Myocyte (in vitro differentiated cells): ENCODE results near the gene ECM2. TPM values are rescaled to one million over a fixed set of nuclear protein-coding genes. Genes with fewer than 3 reads are reported as not detected.

Experiments
- DNase-seq: peaks from one replicate; pipeline ENCODE4 v3.0.0-alpha.2; 2012; ENCODE audit warnings: low read depth
- total RNA-seq: library from RNA; depleted of rRNA; stranded (reverse); fragments of >200 nt; gene quantifications from 2 replicates; pipeline ENCODE4 v1.2.3, GENCODE V29; 2014

Gene ECM2
- total RNA-seq, 1 donor from 2014 or later = 11.2 TPM

DNA sequence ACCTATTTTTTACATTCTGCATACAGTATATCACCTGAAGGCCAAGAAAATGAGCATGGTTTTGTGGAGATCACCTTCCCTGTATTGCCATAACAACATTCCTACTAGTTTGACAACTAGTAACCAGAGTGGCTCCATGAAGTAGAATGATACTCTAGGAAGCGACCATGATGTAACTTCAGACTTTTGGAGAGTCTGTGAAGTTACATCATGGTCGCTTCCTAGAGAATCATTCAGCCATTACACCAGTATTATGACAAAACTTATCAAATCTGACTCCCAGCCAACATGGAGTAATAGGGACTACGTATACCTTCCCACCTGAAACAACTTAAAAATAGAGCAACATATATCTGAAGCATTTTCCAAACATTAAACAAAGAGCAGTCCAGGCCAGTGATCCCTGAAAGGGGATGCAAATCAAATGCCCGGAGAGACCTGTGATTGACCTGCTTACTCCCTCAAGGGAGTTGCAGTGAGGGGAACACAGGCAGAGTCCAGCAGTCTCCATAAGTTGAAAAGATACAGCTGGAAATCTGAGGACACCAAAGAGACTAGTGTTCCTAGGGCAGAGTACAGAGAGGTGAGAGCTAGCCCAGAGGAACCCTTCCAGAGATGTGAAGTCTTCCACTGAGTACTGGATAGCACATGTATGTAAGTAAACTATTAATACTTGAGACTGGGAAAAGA, 7.8 kb downstream of the ECM2 start:
- DNase-seq = no peak

DNA sequence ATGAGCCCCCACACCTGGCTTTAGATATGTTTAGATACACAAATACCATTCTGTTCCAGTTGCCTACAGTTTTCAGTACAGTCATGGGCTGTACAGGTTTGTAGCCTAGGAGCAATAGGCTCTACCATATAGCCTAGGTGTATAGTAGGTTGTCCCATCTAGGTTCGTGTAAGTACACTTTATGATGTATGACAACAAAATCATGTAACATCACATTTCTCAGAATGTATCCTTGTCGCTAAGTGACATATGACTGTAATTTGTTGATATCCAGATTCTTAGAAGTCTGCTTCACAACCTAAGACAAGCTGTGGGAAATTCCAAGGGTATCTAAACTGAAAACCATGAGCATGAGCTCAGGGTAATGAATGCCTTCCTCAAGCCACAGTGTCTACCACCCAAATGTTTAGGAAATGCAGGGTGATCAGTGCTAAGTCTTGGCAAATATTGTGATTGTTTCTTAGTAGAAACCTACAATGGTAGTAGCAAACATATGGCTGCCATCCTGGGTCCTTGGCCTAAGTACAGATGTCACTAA, 8.4 kb downstream of the ECM2 start:
- no peak for DNase-seq

DNA sequence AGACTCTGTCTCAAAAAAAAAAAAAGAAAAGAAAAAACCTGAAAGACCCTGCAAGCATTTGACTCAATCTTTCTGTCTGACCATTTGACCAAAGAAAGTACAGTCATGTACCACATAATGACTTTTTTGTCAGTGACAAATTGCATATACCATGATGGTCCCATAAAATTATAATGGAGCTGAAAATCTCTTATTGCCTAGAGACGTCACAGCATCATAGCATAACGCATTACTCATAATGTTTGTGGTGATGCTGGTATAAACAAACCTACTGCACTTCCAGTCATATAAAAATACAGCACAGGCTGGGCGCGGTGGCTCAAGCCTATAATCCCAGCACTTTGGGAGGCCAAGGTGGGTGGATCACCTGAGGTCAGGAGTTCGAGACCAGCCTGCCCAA, 10.5 kb downstream of the ECM2 start:
- no peak for DNase-seq

GRCh38 chr9:92524881-92525280, 10.9 kb downstream of the ECM2 start:
- no peak for DNase-seq

- no peak for DNase-seq
Observed at GRCh38 chr9:92522983-92523970, 12.5 kb downstream of the ECM2 start.

DNA sequence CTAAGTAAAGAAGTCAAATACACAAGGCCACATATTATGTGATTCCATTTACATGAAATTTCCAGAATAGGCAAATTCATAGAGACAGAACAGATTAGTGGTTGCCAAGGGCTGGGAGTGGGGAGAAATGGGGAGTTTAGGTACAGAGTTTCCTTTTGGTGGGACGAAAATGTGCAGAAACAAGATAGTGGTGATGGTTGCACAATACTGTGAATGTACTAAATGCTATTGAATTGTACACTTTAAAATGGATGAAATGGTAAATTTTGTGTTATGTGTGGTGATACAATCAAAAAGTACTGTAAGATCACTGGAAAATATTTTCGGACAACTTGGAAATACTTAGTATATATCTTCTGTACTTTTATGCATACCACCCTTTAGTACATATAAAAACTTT, 15.0 kb downstream of the ECM2 start:
- no peak for DNase-seq

- DNase-seq = no peak
Observed at GRCh38 chr9:92518199-92518598, 17.6 kb downstream of the ECM2 start.

DNA sequence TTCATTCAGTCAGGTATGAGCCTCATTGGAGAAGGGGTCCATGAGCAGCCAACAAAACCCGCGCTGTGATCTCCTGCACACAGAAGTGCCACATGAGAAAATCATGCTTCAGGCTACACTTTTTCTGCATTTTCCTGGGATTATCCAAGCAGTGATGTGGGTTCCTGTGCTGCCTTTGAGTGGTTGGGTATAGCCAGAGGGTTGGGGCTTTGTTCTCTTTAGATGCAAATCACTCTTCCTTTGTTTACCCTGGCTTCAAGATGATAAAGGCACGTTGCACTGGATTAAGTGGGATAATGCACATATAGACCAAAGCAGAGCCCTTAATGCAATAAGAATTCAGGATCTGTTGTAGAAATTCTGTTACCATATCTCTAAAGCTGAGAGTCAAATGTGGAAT, 18.7 kb downstream of the ECM2 start:
- no peak for DNase-seq

- no peak for DNase-seq
Observed at GRCh38 chr9:92516521-92516920, 19.3 kb downstream of the ECM2 start.

- no peak for DNase-seq
Observed at GRCh38 chr9:92514635-92515034, 21.2 kb downstream of the ECM2 start.

- no peak for DNase-seq
Observed at GRCh38 chr9:92513349-92513748, 22.4 kb downstream of the ECM2 start.

DNA sequence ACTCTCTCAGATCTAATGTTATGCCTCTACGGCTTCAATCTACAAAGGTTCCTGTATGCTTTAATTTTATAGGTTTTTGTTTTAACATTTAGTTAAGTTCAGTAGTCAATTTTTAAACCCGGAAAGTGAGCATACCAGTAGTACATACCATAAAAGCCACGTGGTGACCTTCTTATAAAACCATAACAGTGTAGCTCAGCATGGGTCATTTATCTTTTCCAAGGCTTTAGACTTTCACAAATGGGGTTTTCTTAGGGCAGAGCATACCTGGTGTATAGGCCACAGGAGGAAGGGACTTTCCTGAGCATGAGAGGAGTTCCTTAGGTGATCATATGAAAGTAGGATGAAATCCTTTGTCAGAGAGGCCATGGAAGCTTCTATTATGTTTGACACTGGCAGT, 23.2 kb downstream of the ECM2 start:
- no peak for DNase-seq

DNA sequence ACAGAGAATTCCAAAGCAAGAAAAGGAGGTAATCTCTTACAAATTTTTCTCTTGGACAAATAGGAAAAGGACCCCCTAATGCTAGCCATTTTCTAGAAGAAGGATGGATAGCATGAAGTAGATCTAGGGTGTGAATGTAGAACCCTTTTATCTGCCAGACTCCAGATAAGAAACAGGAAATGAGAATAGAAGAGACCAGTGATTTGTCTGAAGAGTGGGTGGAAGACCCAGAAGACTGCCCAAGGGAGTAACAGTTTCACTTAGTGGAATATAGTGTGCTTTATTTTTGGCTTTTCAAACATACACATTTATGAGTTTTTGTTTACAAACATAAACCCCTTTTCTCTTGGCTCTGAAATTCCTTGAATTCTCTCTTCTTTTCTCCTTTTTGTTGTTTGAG, 25.0 kb downstream of the ECM2 start:
- no peak for DNase-seq

DNA sequence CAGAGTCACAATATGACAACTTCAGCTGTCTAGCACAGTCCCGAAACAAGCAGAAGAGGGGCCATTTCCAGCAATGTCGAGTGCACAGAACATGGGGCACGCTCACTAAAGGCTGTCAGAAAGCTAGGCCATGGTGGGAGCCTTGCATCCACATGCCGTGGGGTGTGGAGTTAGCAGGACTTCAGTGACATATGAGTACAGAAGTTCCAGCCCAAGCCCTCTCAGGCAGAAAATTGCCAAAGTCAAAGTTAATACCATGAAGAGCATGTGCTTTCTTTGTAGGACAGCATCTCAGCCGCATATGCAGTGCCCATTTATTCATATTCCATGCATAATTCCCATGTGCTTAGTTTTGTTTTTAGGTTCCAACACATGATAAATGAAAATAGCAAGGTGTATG, 26.7 kb downstream of the ECM2 start:
- DNase-seq = no peak

- DNase-seq = no peak
Observed at GRCh38 chr9:92508018-92508820, 27.6 kb downstream of the ECM2 start.

GRCh38 chr9:92507496-92507895, 28.3 kb downstream of the ECM2 start:
- DNase-seq = no peak

- DNase-seq = no peak
Observed at GRCh38 chr9:92507005-92507404, 28.8 kb downstream of the ECM2 start.

DNA sequence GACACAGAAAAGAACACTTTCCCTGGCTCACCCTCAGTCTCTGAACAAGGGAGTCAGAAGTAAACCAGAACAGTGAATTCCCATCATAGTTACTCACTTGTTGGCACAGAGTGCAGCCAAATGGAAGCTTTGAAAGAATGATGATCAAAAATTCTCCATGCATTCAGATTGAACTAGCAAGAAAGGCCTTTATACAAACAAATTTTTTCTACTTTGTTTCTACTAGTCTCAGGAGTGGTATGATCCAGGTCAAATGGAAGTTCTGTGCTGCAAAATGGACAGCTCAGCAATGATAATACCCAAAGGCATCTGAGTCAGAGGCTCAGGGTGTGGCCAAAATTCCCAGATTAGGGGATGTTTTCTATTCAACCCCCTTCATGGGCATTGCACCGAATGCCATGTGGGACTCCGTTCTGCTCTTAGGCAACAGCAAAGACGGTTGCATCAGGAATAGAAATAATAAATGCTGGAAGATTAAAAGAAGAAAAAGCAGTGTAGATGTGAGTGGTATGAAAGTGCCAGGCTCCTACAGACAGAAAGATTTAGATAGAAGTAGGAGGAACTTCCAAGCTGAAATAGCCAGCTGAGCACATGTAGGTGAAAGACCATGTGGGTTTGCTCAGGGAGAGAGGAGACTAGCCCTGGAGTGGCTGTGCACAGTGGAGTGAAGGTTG, 29.5 kb downstream of the ECM2 start:
- DNase-seq = peak; percentile 73

DNA sequence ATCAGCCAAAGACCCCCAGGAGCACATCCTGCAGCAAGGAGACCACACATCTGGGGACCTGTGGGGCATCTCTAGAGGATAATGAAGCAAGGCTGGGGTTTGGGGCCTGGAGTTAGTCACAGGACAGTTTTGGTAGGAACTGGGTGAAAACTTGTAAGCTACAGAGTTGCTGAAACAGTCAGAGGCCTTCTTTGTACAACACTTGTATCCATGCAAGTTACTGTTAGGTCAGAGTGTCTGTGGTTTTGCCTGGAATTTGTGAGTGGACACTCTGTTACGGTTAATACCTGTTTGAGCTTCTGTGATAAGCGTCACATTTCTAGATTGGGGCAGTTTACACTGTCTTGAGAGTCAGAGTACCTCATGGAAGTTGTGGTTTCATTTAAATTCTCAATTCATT, 30.9 kb downstream of the ECM2 start:
- DNase-seq = no peak

DNA sequence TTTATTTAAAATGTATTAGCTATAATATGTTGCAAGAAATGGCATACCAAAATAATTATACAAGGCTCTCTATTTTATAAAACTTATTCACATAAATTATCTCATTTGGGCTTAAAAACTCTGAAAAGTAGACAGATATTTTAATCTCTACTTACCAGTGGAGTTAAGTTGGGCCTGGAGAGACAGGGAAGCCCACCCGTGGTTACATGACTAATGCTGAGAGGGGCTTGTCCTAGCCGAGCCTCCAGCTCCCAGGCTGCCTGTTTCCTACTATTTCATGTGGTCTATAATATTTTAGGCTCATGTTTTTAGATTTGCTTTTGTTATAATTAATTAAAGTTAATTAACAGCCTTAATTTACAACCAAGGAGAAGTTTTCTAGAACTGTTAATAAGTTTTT, 32.6 kb downstream of the ECM2 start:
- no peak for DNase-seq
